ENCODE data around the gene HAUS1.
A peak's percentile ranks its signal among the peaks of the same experiment; 100 is the strongest.

The HAUS1 gene

GRCh38 chr18:46164920-46165319, 60.7 kb downstream of the HAUS1 start:
- Histone ChIP-seq H3K9me3 (ENCODE audit: control insufficient read depth, insufficient read depth, low read length) (no peaks in the 10 kb centered on the region; the same call in 1 of the 2 replicates), H3K4me3 (ENCODE audit: low read length) (no peak overlapping the region), H3K27ac (ENCODE audit: low read length) (no peak overlapping the region), H3K27me3 (ENCODE audit: control insufficient read depth, insufficient read depth, low read length) (no peaks in the 10 kb centered on the region), H3K4me1 (ENCODE audit: control insufficient read depth, insufficient read depth, low read length) (0 out of 2 replicates have a peak, but pooled peaks cover 3% of the 10 kb centered on the region), H3K36me3 (ENCODE audit: control insufficient read depth, insufficient read depth, low read length) (no peaks in the 10 kb centered on the region)
- no peak for DNase-seq (ENCODE audit: low read depth, low spot score)
- WGBS (ENCODE audit: insufficient coverage, insufficient read length) = no CpG with 5 or more reads among the region's 13 CpGs

DNA sequence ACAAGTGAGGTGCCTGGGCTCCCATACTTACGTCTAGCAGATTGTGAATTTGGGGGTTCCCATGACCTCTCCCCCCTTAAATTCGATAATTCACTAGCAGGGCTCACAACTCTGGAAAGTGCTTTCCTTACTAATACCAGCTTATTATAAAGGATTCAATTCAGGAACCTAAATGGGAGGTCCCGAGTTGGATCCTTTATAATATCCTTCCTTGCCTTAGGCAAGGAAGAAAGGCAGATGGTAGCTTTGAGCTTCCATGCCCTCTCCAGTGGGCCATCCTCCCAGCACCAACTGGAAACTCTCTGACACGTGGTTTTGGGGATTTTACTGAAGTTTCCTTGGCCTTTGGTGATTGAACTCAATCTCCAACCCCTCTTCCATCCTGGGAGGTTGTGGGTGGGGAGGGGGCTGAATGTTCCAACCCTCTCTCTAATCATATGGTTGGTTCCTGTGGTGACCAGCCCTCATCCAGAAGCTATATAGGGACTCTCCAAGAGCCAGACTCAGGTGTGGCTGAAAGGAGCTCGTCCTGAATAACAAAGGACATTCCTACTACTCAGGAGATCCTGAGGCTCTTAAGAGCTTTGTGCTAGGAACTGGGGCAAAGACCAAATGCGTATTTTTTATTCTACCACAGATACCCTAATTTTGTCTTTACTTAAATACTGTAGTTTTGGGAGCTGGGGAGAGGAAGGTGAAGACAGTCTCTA, 62.2 kb downstream of the HAUS1 start:
- H3K4me1 ChIP-seq (ENCODE audit: control insufficient read depth, insufficient read depth, low read length) = 0 out of 2 replicates have a peak, but pooled peaks cover 3% of the 10 kb centered on the region
- H3K4me3 ChIP-seq (ENCODE audit: low read length) = no peak overlapping the region
- no peaks in the 10 kb centered on the region for H3K36me3 ChIP-seq (ENCODE audit: control insufficient read depth, insufficient read depth, low read length)
- H3K27me3 ChIP-seq (ENCODE audit: control insufficient read depth, insufficient read depth, low read length) = no peaks in the 10 kb centered on the region
- H3K9me3 ChIP-seq (ENCODE audit: control insufficient read depth, insufficient read depth, low read length) = no peaks in the 10 kb centered on the region
- WGBS (ENCODE audit: insufficient coverage, insufficient read length) = no CpG with 5 or more reads among the region's 6 CpGs
- DNase-seq (ENCODE audit: low read depth, low spot score) = peak; percentile 45
- no peak overlapping the region for H3K27ac ChIP-seq (ENCODE audit: low read length)

GRCh38 chr18:46167971-46168370, 63.8 kb downstream of the HAUS1 start:
- Histone ChIP-seq H3K27ac (ENCODE audit: low read length) (no peak overlapping the region), H3K4me3 (ENCODE audit: low read length) (no peak overlapping the region), H3K27me3 (ENCODE audit: control insufficient read depth, insufficient read depth, low read length) (no peaks in the 10 kb centered on the region), H3K36me3 (ENCODE audit: control insufficient read depth, insufficient read depth, low read length) (no peaks in the 10 kb centered on the region), H3K4me1 (ENCODE audit: control insufficient read depth, insufficient read depth, low read length) (0 out of 2 replicates have a peak, but pooled peaks cover 3% of the 10 kb centered on the region), H3K9me3 (ENCODE audit: control insufficient read depth, insufficient read depth, low read length) (no peaks in the 10 kb centered on the region)
- no CpG with 5 or more reads among the region's 9 CpGs for WGBS (ENCODE audit: insufficient coverage, insufficient read length)
- DNase-seq (ENCODE audit: low read depth, low spot score) = no peak

- no peaks in the 10 kb centered on the region for H3K36me3 ChIP-seq (ENCODE audit: control insufficient read depth, insufficient read depth, low read length)
- H3K27ac ChIP-seq (ENCODE audit: low read length) = no peak overlapping the region
- no CpG with 5 or more reads among the region's 6 CpGs for WGBS (ENCODE audit: insufficient coverage, insufficient read length)
- H3K4me1 ChIP-seq (ENCODE audit: control insufficient read depth, insufficient read depth, low read length) = 0 out of 2 replicates have a peak, but pooled peaks cover 3% of the 10 kb centered on the region
- H3K4me3 ChIP-seq (ENCODE audit: low read length) = no peak overlapping the region
- no peaks in the 10 kb centered on the region for H3K27me3 ChIP-seq (ENCODE audit: control insufficient read depth, insufficient read depth, low read length)
- no peak for DNase-seq (ENCODE audit: low read depth, low spot score)
- H3K9me3 ChIP-seq (ENCODE audit: control insufficient read depth, insufficient read depth, low read length) = no peaks in the 10 kb centered on the region
Measured at GRCh38 chr18:46169464-46169941, 65.3 kb downstream of the HAUS1 start.

GRCh38 chr18:46171331-46171730, 67.1 kb downstream of the HAUS1 start:
- DNase-seq (ENCODE audit: low read depth, low spot score) = no peak
- no CpG with 5 or more reads among the region's 4 CpGs for WGBS (ENCODE audit: insufficient coverage, insufficient read length)
- Histone ChIP-seq H3K27ac (ENCODE audit: low read length) (no peak overlapping the region), H3K27me3 (ENCODE audit: control insufficient read depth, insufficient read depth, low read length) (no peaks in the 10 kb centered on the region), H3K9me3 (ENCODE audit: control insufficient read depth, insufficient read depth, low read length) (no peaks in the 10 kb centered on the region), H3K36me3 (ENCODE audit: control insufficient read depth, insufficient read depth, low read length) (no peaks in the 10 kb centered on the region), H3K4me1 (ENCODE audit: control insufficient read depth, insufficient read depth, low read length) (0 out of 2 replicates have a peak, but pooled peaks cover 3% of the 10 kb centered on the region), H3K4me3 (ENCODE audit: low read length) (no peak overlapping the region)

- Histone ChIP-seq H3K9me3 (ENCODE audit: control insufficient read depth, insufficient read depth, low read length) (no peaks in the 10 kb centered on the region), H3K4me3 (ENCODE audit: low read length) (peak overlapping the region; percentile 82), H3K27me3 (ENCODE audit: control insufficient read depth, insufficient read depth, low read length) (no peaks in the 10 kb centered on the region), H3K4me1 (ENCODE audit: control insufficient read depth, insufficient read depth, low read length) (no peaks in the 10 kb centered on the region), H3K36me3 (ENCODE audit: control insufficient read depth, insufficient read depth, low read length) (no peaks in the 10 kb centered on the region), H3K27ac (ENCODE audit: low read length) (no peak overlapping the region)
- WGBS (ENCODE audit: insufficient coverage, insufficient read length) = no CpG with 5 or more reads among the region's 95 CpGs
- peak; percentile 84 for DNase-seq (ENCODE audit: low read depth, low spot score)
Measured at GRCh38 chr18:46173393-46174341, 69.5 kb downstream of the HAUS1 start.

- Histone ChIP-seq H3K4me3 (ENCODE audit: low read length) (peak overlapping the region; percentile 82), H3K27ac (ENCODE audit: low read length) (no peak overlapping the region), H3K4me1 (ENCODE audit: control insufficient read depth, insufficient read depth, low read length) (no peaks in the 10 kb centered on the region), H3K27me3 (ENCODE audit: control insufficient read depth, insufficient read depth, low read length) (no peaks in the 10 kb centered on the region), H3K36me3 (ENCODE audit: control insufficient read depth, insufficient read depth, low read length) (no peaks in the 10 kb centered on the region), H3K9me3 (ENCODE audit: control insufficient read depth, insufficient read depth, low read length) (no peaks in the 10 kb centered on the region)
- WGBS (ENCODE audit: insufficient coverage, insufficient read length) = no CpG with 5 or more reads among the region's 67 CpGs
- no peak for DNase-seq (ENCODE audit: low read depth, low spot score)
Measured at GRCh38 chr18:46174342-46175041, 70.3 kb downstream of the HAUS1 start.

GRCh38 chr18:46176001-46176400, 71.8 kb downstream of the HAUS1 start:
- no peaks in the 10 kb centered on the region for H3K27me3 ChIP-seq (ENCODE audit: control insufficient read depth, insufficient read depth, low read length)
- no peaks in the 10 kb centered on the region for H3K9me3 ChIP-seq (ENCODE audit: control insufficient read depth, insufficient read depth, low read length)
- DNase-seq (ENCODE audit: low read depth, low spot score) = no peak
- H3K36me3 ChIP-seq (ENCODE audit: control insufficient read depth, insufficient read depth, low read length) = no peaks in the 10 kb centered on the region
- no peak overlapping the region for H3K27ac ChIP-seq (ENCODE audit: low read length)
- WGBS (ENCODE audit: insufficient coverage, insufficient read length) = no CpG with 5 or more reads among the region's 3 CpGs
- no peak overlapping the region for H3K4me3 ChIP-seq (ENCODE audit: low read length)
- no peaks in the 10 kb centered on the region for H3K4me1 ChIP-seq (ENCODE audit: control insufficient read depth, insufficient read depth, low read length)
